Measurements from ENCODE around the gene KXD1.

GRCh38 chr19:18617562-18617961, 59.9 kb downstream of the KXD1 start:
- TF ChIP-seq CTCF (IDR thresholded peaks at IDR 0.05) (no peak), POLR2A (IDR thresholded peaks at IDR 0.05) (no peak)
